GM21619 (cell line): ENCODE data around the gene DVL2.

ENCODE experiments used
- ATAC-seq: cut with Tn5 transposase; IDR thresholded peaks from one replicate; pipeline ENCODE4 v1.9.1; 2021; ENCODE audit not compliant: unreplicated experiment

The DVL2 gene

GRCh38 chr17:7219812-7220592 lies 14.3 kb downstream of the DVL2 start, which contains the start of the genes ACADVL and DLG4:
Gene ACADVL (plus strand): TSS chr17:7219938. CDS start chr17:7219985, 47 bp downstream.
Gene DLG4 (minus strand): TSS chr17:7219836.
- ATAC-seq, result peak; percentile 48

GRCh38 chr17:7219229-7219811 lies 15.0 kb downstream of the DVL2 start:
- no peak for ATAC-seq

- no peak for ATAC-seq
Measured at GRCh38 chr17:7218758-7219157, 15.6 kb downstream of the DVL2 start.

GRCh38 chr17:7218166-7218565 lies 16.2 kb downstream of the DVL2 start:
- no peak for ATAC-seq

GRCh38 chr17:7217113-7217987 lies 17.0 kb downstream of the DVL2 start:
- no peak for ATAC-seq

- ATAC-seq, result no peak
Measured at GRCh38 chr17:7216242-7217112, 17.8 kb downstream of the DVL2 start.

GRCh38 chr17:7215652-7216180 lies 18.6 kb downstream of the DVL2 start:
- no peak for ATAC-seq

GRCh38 chr17:7215136-7215638 lies 19.1 kb downstream of the DVL2 start:
- no peak for ATAC-seq

- peak; percentile 73 for ATAC-seq
Measured at GRCh38 chr17:7214300-7215135, 19.8 kb downstream of the DVL2 start.

GRCh38 chr17:7213895-7214299 lies 20.4 kb downstream of the DVL2 start:
- ATAC-seq, result no peak

- ATAC-seq, result no peak
Measured at GRCh38 chr17:7211491-7212273, 22.6 kb downstream of the DVL2 start.

GRCh38 chr17:7208754-7209460 lies 25.4 kb downstream of the DVL2 start:
- no peak for ATAC-seq

GRCh38 chr17:7208027-7208571 lies 26.2 kb downstream of the DVL2 start:
- ATAC-seq, result no peak

GRCh38 chr17:7207120-7208001 lies 27.0 kb downstream of the DVL2 start:
- ATAC-seq, result no peak

- ATAC-seq, result no peak
Measured at GRCh38 chr17:7205561-7205960, 28.8 kb downstream of the DVL2 start.

GRCh38 chr17:7204828-7205461 lies 29.4 kb downstream of the DVL2 start:
- peak; percentile 87 for ATAC-seq
